ENCODE measurements around the gene AHRR.
"Not testable (repeated sequence)": the region's sequence is repeated elsewhere in the genome, so short reads cannot be mapped to it uniquely, and the experiment has no call there.

The AHRR gene

GRCh38 chr5:475704-476101 is 154.2 kb downstream of the AHRR start:
- no peak for DNase-seq (ENCODE audit: low spot score)

DNA sequence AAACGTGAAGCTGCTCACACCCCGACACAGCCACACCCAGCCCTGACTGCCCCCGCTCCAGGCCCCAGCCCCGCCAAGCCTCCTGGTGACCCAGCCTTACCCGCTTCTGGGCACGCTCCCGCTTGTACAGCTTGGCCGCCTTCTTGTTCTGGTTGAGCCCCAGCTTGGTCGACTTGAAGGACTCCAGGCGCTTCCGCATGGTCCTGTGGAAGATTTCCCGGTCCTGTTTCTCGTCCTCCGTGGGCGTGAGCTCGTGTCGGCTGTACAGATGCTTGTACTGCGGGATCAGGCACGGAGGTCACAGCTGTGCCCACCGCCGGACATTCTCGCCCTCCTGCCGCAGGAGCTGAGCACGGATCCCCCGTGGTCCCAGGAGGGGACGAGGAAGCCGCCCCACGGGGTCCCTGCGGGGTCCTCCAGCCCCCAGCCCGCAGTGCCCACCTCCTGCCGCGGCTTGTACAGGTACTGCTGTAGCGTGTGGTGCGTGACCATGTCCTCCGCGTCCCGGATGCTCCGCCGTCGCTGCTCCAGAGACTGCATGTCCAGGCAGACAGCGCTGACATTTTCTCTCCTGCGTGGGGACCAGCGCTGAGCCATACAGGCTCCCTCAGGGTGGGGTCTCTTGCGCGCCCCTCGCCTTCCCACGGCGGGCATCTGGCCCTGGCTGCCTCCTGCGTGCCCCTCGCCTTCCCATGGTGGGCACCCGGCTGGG is 154.7 kb downstream of the AHRR start:
- DNase-seq (ENCODE audit: low spot score) = no peak

DNA sequence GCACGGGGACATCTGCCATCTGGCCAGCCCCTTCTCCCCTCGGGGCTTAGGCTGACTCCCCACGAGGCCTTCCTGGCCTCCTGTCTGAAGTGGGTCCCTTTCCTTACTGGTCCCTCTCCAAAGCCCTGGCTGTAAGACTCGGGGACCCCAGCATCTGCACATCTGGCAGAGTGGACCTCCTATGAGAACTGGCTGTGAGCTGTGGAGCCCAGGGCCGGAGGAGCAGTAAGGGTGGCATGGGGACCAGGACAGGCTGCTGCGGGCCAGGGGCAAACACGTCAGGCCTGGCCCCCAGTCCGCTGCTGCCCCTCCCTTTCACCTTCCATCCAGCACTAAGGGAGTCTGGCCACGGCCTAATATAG is 155.3 kb downstream of the AHRR start:
- DNase-seq (ENCODE audit: low spot score) = no peak

DNA sequence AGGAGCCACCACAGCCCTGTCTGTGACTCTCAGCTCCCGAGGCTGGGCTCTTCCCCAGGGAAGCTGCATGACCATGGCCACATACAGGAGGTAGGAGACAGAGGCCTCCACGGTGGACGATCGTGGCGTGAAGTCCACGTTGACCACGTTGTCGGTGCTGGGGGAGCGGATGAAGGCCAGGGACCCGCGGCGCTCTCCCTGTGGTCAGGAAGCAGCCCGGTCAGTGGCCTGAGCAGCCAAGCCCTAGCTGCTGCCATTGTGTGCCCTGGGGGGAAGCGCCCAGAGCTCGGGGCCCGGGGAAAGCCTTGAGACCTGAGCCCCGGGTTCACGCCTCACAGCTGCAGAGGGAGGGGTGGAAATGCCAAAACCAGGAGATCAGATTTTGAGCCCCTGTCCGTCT is 155.7 kb downstream of the AHRR start:
- DNase-seq (ENCODE audit: low spot score) = no peak

DNA sequence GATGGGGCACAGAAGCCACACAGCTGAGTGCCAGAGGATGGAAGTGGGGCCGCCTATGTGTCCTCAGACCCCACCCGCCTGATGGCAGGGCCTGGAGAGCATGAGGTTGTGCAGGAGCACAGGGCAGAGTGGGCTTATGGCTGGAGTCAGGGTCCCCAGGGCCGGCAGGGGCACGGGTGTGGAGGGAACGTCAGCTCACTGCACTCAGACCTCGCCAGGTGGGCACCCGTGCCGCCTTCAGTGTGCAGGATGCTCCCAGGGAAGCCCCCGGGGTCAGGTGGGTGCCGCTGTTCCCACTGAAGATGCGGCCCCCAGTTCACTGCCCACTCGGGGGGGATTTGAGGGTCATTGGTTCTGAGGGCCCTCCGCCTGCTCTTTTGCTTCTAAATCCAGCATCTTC is 156.4 kb downstream of the AHRR start:
- DNase-seq (ENCODE audit: low spot score) = no peak

DNA sequence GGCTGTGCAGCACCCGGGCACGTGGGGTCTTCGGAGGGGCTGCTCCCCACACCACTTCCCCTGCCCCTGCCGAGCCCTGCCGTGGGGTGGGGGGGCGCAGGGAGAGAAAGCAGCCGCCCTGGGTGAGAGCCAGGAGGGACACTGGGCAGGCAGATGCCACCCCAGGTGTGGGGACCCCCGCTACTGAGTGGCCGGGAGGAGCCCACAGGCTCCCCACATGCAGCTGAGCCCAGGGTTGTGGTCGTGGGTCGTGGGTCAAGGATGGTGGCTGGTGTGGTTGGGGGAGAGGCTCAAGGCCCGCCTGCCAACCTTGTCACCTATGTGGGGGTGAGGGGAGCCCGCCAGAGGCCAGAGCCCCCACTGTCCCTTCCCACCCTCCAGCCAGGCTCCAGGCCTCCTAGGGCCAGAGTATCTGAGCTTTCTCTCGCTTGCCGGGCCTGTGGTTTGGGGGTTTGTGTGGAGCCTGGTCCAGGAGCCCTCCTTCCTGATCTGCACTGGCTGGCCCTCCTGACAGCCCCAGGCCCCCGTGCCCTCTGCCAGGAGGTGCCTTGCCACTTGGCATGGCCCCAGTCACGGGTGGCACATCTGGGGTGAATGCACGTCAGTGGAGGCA is 157.0 kb downstream of the AHRR start:
- no peak for DNase-seq (ENCODE audit: low spot score)

- DNase-seq (ENCODE audit: low spot score) = no peak
These were observed 157.5 kb downstream of the AHRR start for GRCh38 chr5:478982-479535.

GRCh38 chr5:479566-480319 is 158.2 kb downstream of the AHRR start:
- no peak for DNase-seq (ENCODE audit: low spot score)

- no peak for DNase-seq (ENCODE audit: low spot score)
These were observed 159.8 kb downstream of the AHRR start for GRCh38 chr5:481347-481746.

- no peak for DNase-seq (ENCODE audit: low spot score)
These were observed 160.5 kb downstream of the AHRR start for GRCh38 chr5:482021-482420.

DNA sequence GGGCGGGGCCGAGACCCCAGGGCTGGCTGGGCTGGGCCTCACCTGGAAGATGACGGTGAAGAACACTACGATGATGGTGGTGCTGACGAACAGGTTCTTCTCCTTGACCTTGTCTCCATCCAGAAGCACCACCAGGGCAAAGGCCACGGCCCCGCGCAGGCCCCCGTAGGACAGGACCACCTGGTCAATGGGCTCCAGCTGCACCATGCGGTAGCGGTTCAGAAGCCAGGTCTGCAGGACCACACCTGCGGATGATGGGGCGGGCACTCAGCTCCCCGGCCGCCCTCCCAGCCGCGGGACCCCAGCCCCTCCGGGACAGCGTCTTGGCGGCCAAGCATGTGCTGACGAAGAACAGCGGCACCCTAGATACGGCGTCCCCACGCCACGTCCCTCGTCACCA is 161.0 kb downstream of the AHRR start:
- no peak for DNase-seq (ENCODE audit: low spot score)

DNA sequence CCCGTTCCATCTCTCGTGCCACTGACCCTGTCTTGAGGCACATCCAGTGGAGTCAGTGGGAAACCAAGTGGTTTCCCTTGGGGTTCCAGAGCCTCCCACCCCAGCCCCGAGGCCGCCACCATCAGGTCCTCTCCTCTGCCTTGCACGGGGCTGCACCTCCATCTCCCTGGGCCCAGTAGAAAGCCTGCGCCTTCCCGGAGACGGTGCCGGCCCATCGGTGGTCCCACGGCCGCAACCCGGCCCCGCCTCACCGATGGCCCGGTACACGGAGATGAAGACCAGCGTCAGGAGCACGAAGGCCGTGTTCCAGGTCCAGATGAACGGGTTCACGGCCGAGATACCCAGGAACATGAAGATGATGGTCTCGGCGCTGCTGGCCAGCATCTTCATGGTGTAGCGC is 161.5 kb downstream of the AHRR start:
- DNase-seq (ENCODE audit: low spot score) = no peak

DNA sequence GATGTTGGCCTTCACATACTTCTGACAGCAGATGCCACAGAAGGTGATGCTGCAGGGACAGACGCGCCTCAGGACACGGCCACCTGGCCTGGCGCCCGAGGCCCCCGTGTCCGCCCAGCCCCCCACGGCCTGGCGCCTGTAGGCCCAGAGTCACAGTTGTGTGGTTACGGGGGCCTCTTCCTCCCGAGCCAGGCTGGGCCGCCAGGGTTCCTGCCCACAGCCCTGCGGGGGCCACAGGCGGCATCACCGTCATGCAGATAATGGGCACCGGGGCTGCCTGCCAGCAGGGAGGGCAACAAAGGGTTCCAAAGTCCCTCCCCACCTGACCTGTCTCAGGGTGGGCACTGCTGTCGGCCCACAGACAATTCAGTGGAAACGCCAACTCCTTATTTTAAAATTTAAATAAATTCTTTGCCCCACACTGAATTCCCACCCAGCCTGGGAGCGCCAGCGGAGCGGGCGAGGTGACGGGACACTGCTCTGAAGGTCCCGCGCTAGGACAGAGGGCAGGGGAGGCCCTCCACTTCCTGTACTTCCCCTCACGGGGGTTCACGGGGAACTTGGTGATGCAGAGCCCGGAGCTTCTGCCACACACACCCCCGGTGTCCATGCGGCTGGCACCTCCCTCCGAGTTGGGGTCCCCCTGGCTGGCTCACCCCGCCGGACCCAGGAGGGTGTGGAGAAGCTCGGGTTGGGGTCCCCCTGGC is 162.1 kb downstream of the AHRR start:
- no peak for DNase-seq (ENCODE audit: low spot score)

- no peak for DNase-seq (ENCODE audit: low spot score)
These were observed 163.0 kb downstream of the AHRR start for GRCh38 chr5:484556-484955.

GRCh38 chr5:485113-485945 is 163.8 kb downstream of the AHRR start:
- no peak for DNase-seq (ENCODE audit: low spot score)

- no peak for DNase-seq (ENCODE audit: low spot score)
These were observed 164.5 kb downstream of the AHRR start for GRCh38 chr5:485946-486491.

DNA sequence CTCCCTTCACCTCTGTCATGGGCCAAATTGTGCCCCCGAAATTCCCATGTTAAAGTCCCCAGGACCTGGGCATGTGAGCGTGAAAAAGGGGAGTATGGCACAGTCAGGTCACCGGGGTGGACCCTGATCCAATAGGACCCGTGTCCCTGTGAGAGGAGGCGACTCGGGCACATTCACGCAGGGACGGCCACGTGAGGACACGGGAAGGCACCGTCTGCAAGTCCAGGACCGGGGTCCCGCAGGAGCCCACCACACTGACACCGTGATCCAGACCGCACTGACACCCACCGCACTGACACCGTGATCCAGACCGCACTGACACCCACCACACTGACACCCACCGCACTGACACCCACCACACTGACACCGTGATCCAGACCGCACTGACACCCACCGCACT is 165.1 kb downstream of the AHRR start:
- DNase-seq (ENCODE audit: low spot score) = not testable (repeated sequence)

All from putamen (tissue), 1 donor.